ENCODE data around the gene COL5A2.

Gene COL5A2

DNA sequence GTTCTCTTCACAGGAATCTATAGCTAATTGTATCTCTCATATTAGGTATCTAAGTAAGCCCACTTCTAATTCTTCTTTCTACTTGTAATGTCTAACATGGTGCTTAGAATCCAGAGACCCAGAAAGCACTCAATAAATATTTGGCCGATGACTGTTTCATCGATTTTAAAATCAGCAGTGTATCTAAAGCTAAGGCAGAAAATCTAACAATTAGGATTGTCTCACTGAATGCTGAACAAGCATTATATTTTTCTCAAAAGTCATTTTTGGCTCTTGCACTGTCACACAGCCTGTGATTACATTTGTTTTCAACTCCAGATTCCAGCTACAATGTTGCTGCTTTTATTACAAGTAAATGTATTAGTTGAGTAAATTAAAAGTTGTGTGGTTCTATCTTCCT is 20.3 kb downstream of the COL5A2 start:
- H4K20me1 ChIP-seq (ENCODE audit: low read depth, low read length): no peaks in the 10 kb centered on the region

GRCh38 chr2:189157939-189158338 is 21.6 kb downstream of the COL5A2 start:
- H3K9ac ChIP-seq (ENCODE audit: low read length): no peak overlapping the region
- H3K27ac ChIP-seq (ENCODE audit: low read depth, low read length): no peak overlapping the region
- H3K27me3 ChIP-seq (ENCODE audit: low read length): no peaks in the 10 kb centered on the region
- H3K79me2 ChIP-seq (ENCODE audit: insufficient read depth, low read length): no peaks in the 10 kb centered on the region
- H3K36me3 ChIP-seq (ENCODE audit: low read length): no peaks in the 10 kb centered on the region
- H2AFZ ChIP-seq (ENCODE audit: low read depth, low read length, severe bottlenecking): no peak overlapping the region
- H4K20me1 ChIP-seq (ENCODE audit: low read depth, low read length): no peaks in the 10 kb centered on the region
- H3K4me3 ChIP-seq (ENCODE audit: insufficient read depth, low read length, poor library complexity, severe bottlenecking): no peak overlapping the region
- no peaks in the 10 kb centered on the region for H3K9me2 ChIP-seq (replicated peaks; ENCODE audit: insufficient read depth, low read length)
- no peaks in the 10 kb centered on the region for H3K9me3 ChIP-seq (ENCODE audit: insufficient read depth, low read length)
- TF ChIP-seq CTCF (IDR thresholded peaks at IDR 0.05; ENCODE audit: insufficient read depth, low read length, poor library complexity, severe bottlenecking) (no peak), EZH2phosphoT487 (conservative IDR thresholded peaks at IDR 0.05; ENCODE audit: low read length) (no peak)
- no peak overlapping the region for H3K4me2 ChIP-seq (ENCODE audit: low read depth, low read length, poor library complexity, severe bottlenecking)
- no peaks in the 10 kb centered on the region for H3F3A ChIP-seq (ENCODE audit: insufficient read depth)

More for the DNA sequence above, 20.3 kb downstream of the COL5A2 start:
- TF ChIP-seq EZH2phosphoT487 (conservative IDR thresholded peaks at IDR 0.05; ENCODE audit: low read length): no peak
- TF ChIP-seq CTCF (IDR thresholded peaks at IDR 0.05; ENCODE audit: insufficient read depth, low read length, poor library complexity, severe bottlenecking): no peak
- Histone ChIP-seq H3K9me3 (ENCODE audit: insufficient read depth, low read length) (no peaks in the 10 kb centered on the region), H3K9me2 (replicated peaks; ENCODE audit: insufficient read depth, low read length) (no peaks in the 10 kb centered on the region), H3K79me2 (ENCODE audit: insufficient read depth, low read length) (no peaks in the 10 kb centered on the region), H3K27me3 (ENCODE audit: low read length) (no peaks in the 10 kb centered on the region), H3K27ac (ENCODE audit: low read depth, low read length) (no peak overlapping the region), H3K9ac (ENCODE audit: low read length) (no peak overlapping the region), H3K4me2 (ENCODE audit: low read depth, low read length, poor library complexity, severe bottlenecking) (no peak overlapping the region), H3K36me3 (ENCODE audit: low read length) (no peaks in the 10 kb centered on the region), H3K4me3 (ENCODE audit: insufficient read depth, low read length, poor library complexity, severe bottlenecking) (no peak overlapping the region), H2AFZ (ENCODE audit: low read depth, low read length, severe bottlenecking) (no peak overlapping the region), H3F3A (ENCODE audit: insufficient read depth) (no peaks in the 10 kb centered on the region)

DNA sequence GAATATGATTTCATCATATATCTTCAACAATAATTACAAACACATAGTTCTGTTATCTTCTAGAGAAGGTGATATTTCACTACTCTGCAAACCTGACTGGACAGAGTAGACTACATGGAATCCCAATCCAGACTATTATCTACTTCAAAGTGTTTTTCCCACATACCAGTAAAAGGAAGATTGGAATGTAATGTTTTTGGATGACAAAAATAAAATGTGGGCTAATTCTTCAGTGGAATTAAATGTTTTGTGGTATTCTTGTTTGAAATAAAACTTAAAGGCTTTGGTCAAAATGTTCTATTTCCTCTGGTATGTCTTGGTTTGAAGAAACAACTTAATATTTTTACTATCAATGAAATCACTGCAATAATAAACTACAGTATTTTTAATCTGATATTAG is 22.1 kb downstream of the COL5A2 start:
- Histone ChIP-seq H3K4me3 (ENCODE audit: insufficient read depth, low read length, poor library complexity, severe bottlenecking) (no peak overlapping the region), H3F3A (ENCODE audit: insufficient read depth) (no peaks in the 10 kb centered on the region), H3K9ac (ENCODE audit: low read length) (no peak overlapping the region), H3K9me2 (replicated peaks; ENCODE audit: insufficient read depth, low read length) (no peaks in the 10 kb centered on the region), H3K27me3 (ENCODE audit: low read length) (no peaks in the 10 kb centered on the region), H2AFZ (ENCODE audit: low read depth, low read length, severe bottlenecking) (no peak overlapping the region), H3K79me2 (ENCODE audit: insufficient read depth, low read length) (no peaks in the 10 kb centered on the region), H3K4me2 (ENCODE audit: low read depth, low read length, poor library complexity, severe bottlenecking) (no peak overlapping the region), H3K9me3 (ENCODE audit: insufficient read depth, low read length) (no peaks in the 10 kb centered on the region), H4K20me1 (ENCODE audit: low read depth, low read length) (no peaks in the 10 kb centered on the region), H3K36me3 (ENCODE audit: low read length) (no peaks in the 10 kb centered on the region), H3K27ac (ENCODE audit: low read depth, low read length) (no peak overlapping the region)
- TF ChIP-seq EZH2phosphoT487 (conservative IDR thresholded peaks at IDR 0.05; ENCODE audit: low read length) (no peak), CTCF (IDR thresholded peaks at IDR 0.05; ENCODE audit: insufficient read depth, low read length, poor library complexity, severe bottlenecking) (no peak)
